ENCODE results near the gene TMSB10. TPM values are rescaled to one million over a fixed set of nuclear protein-coding genes. Genes with fewer than 3 reads are reported as not detected.
"Not testable (repeated sequence)": the region's sequence is repeated elsewhere in the genome, so short reads cannot be mapped to it uniquely, and the experiment has no call there.

TMSB10 gene
- 5,056 TPM for polyA plus RNA-seq (2013, experiment 1 of 2)
- 4,856 TPM for polyA plus RNA-seq (2013, experiment 2 of 2)

- H3K4me1 ChIP-seq (ENCODE audit: control insufficient read depth, insufficient read depth, low read length, poor library complexity, severe bottlenecking) = no peaks in the 10 kb centered on the region
- WGBS, 2 experiments (ENCODE audit: insufficient coverage in 2 of 2) = 0% methylated on average over 69 to 74 of the region's 94 CpGs
- peak within 1 kb of the TSS; percentile 93 for H3K27ac ChIP-seq (ENCODE audit: low read depth, low read length, severe bottlenecking)
- H3K4me3 ChIP-seq (ENCODE audit: extremely low read depth, insufficient read depth, low read length, poor library complexity, severe bottlenecking) = peak within 1 kb of the TSS; percentile 100
- H3K36me3 ChIP-seq (ENCODE audit: control insufficient read depth, insufficient read depth, low read length) = peaks cover 23% of the 10 kb centered on the region
- no peaks in the 10 kb centered on the region for H3K9me3 ChIP-seq (ENCODE audit: control insufficient read depth, low read length)
These were observed at the start of gene TMSB10 for GRCh38 chr2:84905181-84906107. Gene TMSB10, plus strand, starts transcription at chr2:84905656.

GRCh38 chr2:84855731-84856130 lies 49.7 kb upstream of the TMSB10 start:
- WGBS, 2 experiments (ENCODE audit: insufficient coverage in 2 of 2) = 12 to 20% methylated on average over 1 to 3 of the region's 11 CpGs
- Histone ChIP-seq H3K4me1 (ENCODE audit: control insufficient read depth, insufficient read depth, low read length, poor library complexity, severe bottlenecking) (no peaks in the 10 kb centered on the region), H3K36me3 (ENCODE audit: control insufficient read depth, insufficient read depth, low read length) (no peaks in the 10 kb centered on the region), H3K4me3 (ENCODE audit: extremely low read depth, insufficient read depth, low read length, poor library complexity, severe bottlenecking) (no peak overlapping the region), H3K9me3 (ENCODE audit: control insufficient read depth, low read length) (peaks cover 8% of the 10 kb centered on the region), H3K27ac (ENCODE audit: low read depth, low read length, severe bottlenecking) (no peak overlapping the region)

GRCh38 chr2:84856787-84857186 lies 48.7 kb upstream of the TMSB10 start:
- Histone ChIP-seq H3K4me3 (ENCODE audit: extremely low read depth, insufficient read depth, low read length, poor library complexity, severe bottlenecking) (no peak overlapping the region), H3K27ac (ENCODE audit: low read depth, low read length, severe bottlenecking) (no peak overlapping the region), H3K36me3 (ENCODE audit: control insufficient read depth, insufficient read depth, low read length) (no peaks in the 10 kb centered on the region), H3K4me1 (ENCODE audit: control insufficient read depth, insufficient read depth, low read length, poor library complexity, severe bottlenecking) (no peaks in the 10 kb centered on the region), H3K9me3 (ENCODE audit: control insufficient read depth, low read length) (peaks cover 8% of the 10 kb centered on the region)
- 70 to 87% methylated on average over 2 to 3 of the region's 6 CpGs for WGBS, 2 experiments (ENCODE audit: insufficient coverage in 2 of 2)

DNA sequence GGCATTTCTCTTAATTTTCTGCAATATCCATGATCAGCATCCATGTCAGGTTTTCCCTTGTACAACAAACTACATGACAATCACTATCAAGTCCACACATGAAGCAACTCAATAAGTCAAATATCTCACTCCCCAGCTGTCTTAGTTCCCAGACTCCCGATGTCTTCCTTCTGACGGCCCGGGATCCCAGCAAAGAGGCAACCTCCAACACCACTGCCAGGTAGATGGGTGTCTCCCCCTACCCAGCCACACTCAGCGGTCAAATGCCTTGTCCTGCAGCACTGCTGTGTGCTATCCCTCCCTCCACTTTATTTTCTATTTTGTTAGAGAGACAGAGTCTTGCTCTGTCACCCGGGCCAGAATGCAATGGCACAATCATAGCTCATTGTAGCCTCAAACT lies 47.9 kb upstream of the TMSB10 start:
- peaks cover 8% of the 10 kb centered on the region for H3K9me3 ChIP-seq (ENCODE audit: control insufficient read depth, low read length)
- H3K4me1 ChIP-seq (ENCODE audit: control insufficient read depth, insufficient read depth, low read length, poor library complexity, severe bottlenecking) = no peaks in the 10 kb centered on the region
- H3K27ac ChIP-seq (ENCODE audit: low read depth, low read length, severe bottlenecking) = no peak overlapping the region
- H3K4me3 ChIP-seq (ENCODE audit: extremely low read depth, insufficient read depth, low read length, poor library complexity, severe bottlenecking) = no peak overlapping the region
- no peaks in the 10 kb centered on the region for H3K36me3 ChIP-seq (ENCODE audit: control insufficient read depth, insufficient read depth, low read length)
- whole genome bisulfite sequencing, 2 experiments (ENCODE audit: insufficient coverage in 2 of 2) = 90 to 94% methylated on average over 5 of the region's 5 CpGs

- no peak overlapping the region for H3K4me3 ChIP-seq (ENCODE audit: extremely low read depth, insufficient read depth, low read length, poor library complexity, severe bottlenecking)
- H3K27ac ChIP-seq (ENCODE audit: low read depth, low read length, severe bottlenecking) = no peak overlapping the region
- no peaks in the 10 kb centered on the region for H3K4me1 ChIP-seq (ENCODE audit: control insufficient read depth, insufficient read depth, low read length, poor library complexity, severe bottlenecking)
- H3K36me3 ChIP-seq (ENCODE audit: control insufficient read depth, insufficient read depth, low read length) = no peaks in the 10 kb centered on the region
- H3K9me3 ChIP-seq (ENCODE audit: control insufficient read depth, low read length) = peaks cover 4% of the 10 kb centered on the region
- 41 to 71% methylated on average over 1 to 3 of the region's 3 CpGs for WGBS, 2 experiments (ENCODE audit: insufficient coverage in 2 of 2)
These were observed 47.3 kb upstream of the TMSB10 start for GRCh38 chr2:84858123-84858522.

- WGBS, 2 experiments (ENCODE audit: insufficient coverage in 2 of 2) = 60% methylated on average over 1 of the region's 3 CpGs; no CpG with 5 or more reads in 1 of the 2 experiments
These were observed 46.5 kb upstream of the TMSB10 start for GRCh38 chr2:84858937-84859336.

DNA sequence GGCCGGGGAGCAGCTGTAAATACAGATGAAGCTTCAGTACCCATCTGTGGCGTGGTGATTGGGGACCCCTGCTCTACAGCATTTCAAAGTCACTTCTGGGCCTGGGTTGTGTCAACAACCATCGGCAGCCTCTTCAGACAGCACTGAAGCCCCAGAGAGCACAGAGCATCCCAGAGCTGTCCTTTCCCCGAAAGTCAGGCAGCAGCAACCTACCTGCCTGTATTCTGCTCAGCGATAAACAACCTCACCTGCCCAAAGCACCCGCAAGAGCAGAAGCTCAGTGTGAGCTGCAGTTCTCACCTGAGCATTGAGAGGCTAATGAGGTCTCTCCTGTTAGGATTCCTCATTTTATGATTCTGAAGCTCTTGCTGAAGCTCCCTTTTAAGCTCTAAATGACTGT lies 43.9 kb upstream of the TMSB10 start:
- H3K36me3 ChIP-seq (ENCODE audit: control insufficient read depth, insufficient read depth, low read length) = no peaks in the 10 kb centered on the region
- H3K4me3 ChIP-seq (ENCODE audit: extremely low read depth, insufficient read depth, low read length, poor library complexity, severe bottlenecking) = no peak overlapping the region
- H3K27ac ChIP-seq (ENCODE audit: low read depth, low read length, severe bottlenecking) = no peak overlapping the region
- H3K9me3 ChIP-seq (ENCODE audit: control insufficient read depth, low read length) = no peaks in the 10 kb centered on the region
- no peaks in the 10 kb centered on the region for H3K4me1 ChIP-seq (ENCODE audit: control insufficient read depth, insufficient read depth, low read length, poor library complexity, severe bottlenecking)
- WGBS, 2 experiments (ENCODE audit: insufficient coverage in 2 of 2) = 90 to 91% methylated on average over 5 of the region's 6 CpGs

More at GRCh38 chr2:84858937-84859336, 46.5 kb upstream of the TMSB10 start:
- no peak overlapping the region for H3K27ac ChIP-seq (ENCODE audit: low read depth, low read length, severe bottlenecking)
- H3K4me1 ChIP-seq (ENCODE audit: control insufficient read depth, insufficient read depth, low read length, poor library complexity, severe bottlenecking) = no peaks in the 10 kb centered on the region
- no peaks in the 10 kb centered on the region for H3K9me3 ChIP-seq (ENCODE audit: control insufficient read depth, low read length)
- H3K4me3 ChIP-seq (ENCODE audit: extremely low read depth, insufficient read depth, low read length, poor library complexity, severe bottlenecking) = no peak overlapping the region
- no peaks in the 10 kb centered on the region for H3K36me3 ChIP-seq (ENCODE audit: control insufficient read depth, insufficient read depth, low read length)

DNA sequence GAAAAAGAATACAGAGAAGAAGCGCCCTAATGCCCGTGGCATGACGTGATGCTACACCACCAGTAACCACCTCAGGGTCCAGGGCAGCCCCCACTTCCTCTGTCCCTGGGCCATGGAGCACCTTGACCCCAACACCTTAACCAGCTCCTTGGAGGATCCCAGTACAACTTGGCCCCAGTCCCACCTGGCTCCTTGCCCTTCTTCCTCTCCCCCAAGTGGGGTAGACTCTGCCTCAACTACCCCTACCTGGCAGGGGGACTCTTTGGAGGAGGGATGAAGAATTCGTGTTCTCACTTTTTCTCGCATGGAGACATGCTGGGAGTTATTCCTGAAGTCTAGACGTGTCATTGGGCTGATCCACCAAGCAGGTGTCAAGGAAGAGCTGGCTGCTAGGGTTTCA lies 43.5 kb upstream of the TMSB10 start:
- Histone ChIP-seq H3K4me1 (ENCODE audit: control insufficient read depth, insufficient read depth, low read length, poor library complexity, severe bottlenecking) (no peaks in the 10 kb centered on the region), H3K27ac (ENCODE audit: low read depth, low read length, severe bottlenecking) (no peak overlapping the region), H3K36me3 (ENCODE audit: control insufficient read depth, insufficient read depth, low read length) (no peaks in the 10 kb centered on the region), H3K4me3 (ENCODE audit: extremely low read depth, insufficient read depth, low read length, poor library complexity, severe bottlenecking) (no peak overlapping the region), H3K9me3 (ENCODE audit: control insufficient read depth, low read length) (no peaks in the 10 kb centered on the region)
- WGBS, 2 experiments (ENCODE audit: insufficient coverage in 2 of 2) = 70 to 82% methylated on average over 4 of the region's 6 CpGs

- H3K4me1 ChIP-seq (ENCODE audit: control insufficient read depth, insufficient read depth, low read length, poor library complexity, severe bottlenecking) = no peaks in the 10 kb centered on the region
- 90 to 93% methylated on average over 4 to 5 of the region's 6 CpGs for WGBS, 2 experiments (ENCODE audit: insufficient coverage in 2 of 2)
- no peaks in the 10 kb centered on the region for H3K9me3 ChIP-seq (ENCODE audit: control insufficient read depth, low read length)
- H3K4me3 ChIP-seq (ENCODE audit: extremely low read depth, insufficient read depth, low read length, poor library complexity, severe bottlenecking) = no peak overlapping the region
- no peaks in the 10 kb centered on the region for H3K36me3 ChIP-seq (ENCODE audit: control insufficient read depth, insufficient read depth, low read length)
- H3K27ac ChIP-seq (ENCODE audit: low read depth, low read length, severe bottlenecking) = no peak overlapping the region
These were observed 40.2 kb upstream of the TMSB10 start for GRCh38 chr2:84865181-84865783.

DNA sequence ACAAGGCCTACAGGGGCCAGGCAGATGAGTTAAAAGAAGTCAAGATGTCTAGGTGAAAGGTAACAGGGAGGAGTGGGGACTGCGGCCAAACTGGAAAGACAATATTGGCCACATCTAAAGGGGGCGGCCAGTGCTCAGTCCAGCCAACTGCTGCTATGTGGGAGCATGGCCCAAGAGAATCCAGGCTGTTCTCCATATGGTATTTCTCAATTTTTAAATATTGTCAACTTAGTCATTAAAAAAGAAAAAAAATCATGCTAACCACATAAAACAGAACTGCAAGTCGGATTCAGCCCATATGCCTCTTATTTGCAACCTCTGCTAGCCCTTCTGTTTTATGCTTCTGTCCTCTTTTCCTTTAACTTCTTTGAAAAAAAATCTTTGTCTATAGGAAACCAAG lies 39.3 kb upstream of the TMSB10 start:
- Histone ChIP-seq H3K9me3 (ENCODE audit: control insufficient read depth, low read length) (no peaks in the 10 kb centered on the region), H3K27ac (ENCODE audit: low read depth, low read length, severe bottlenecking) (no peak overlapping the region), H3K4me3 (ENCODE audit: extremely low read depth, insufficient read depth, low read length, poor library complexity, severe bottlenecking) (no peak overlapping the region), H3K4me1 (ENCODE audit: control insufficient read depth, insufficient read depth, low read length, poor library complexity, severe bottlenecking) (no peaks in the 10 kb centered on the region), H3K36me3 (ENCODE audit: control insufficient read depth, insufficient read depth, low read length) (no peaks in the 10 kb centered on the region)
- WGBS, 2 experiments (ENCODE audit: insufficient coverage in 2 of 2) = 90 to 100% methylated on average over 1 to 3 of the region's 3 CpGs

GRCh38 chr2:84868327-84868726 lies 37.1 kb upstream of the TMSB10 start:
- H3K36me3 ChIP-seq (ENCODE audit: control insufficient read depth, insufficient read depth, low read length); H3K27ac ChIP-seq (ENCODE audit: low read depth, low read length, severe bottlenecking); H3K4me3 ChIP-seq (ENCODE audit: extremely low read depth, insufficient read depth, low read length, poor library complexity, severe bottlenecking); H3K4me1 ChIP-seq (ENCODE audit: control insufficient read depth, insufficient read depth, low read length, poor library complexity, severe bottlenecking); H3K9me3 ChIP-seq (ENCODE audit: control insufficient read depth, low read length): not testable (repeated sequence)
- no CpG with 5 or more reads among the region's 4 CpGs for WGBS, 2 experiments (ENCODE audit: insufficient coverage in 2 of 2)

Data from mesodermal cell (in vitro differentiated cells).